K562 (cell line): ENCODE data around the gene C6orf89. TPM values are rescaled to one million over a fixed set of nuclear protein-coding genes. Genes with fewer than 3 reads are reported as not detected.

Source experiments
- ATAC-seq: fragments of 200-7000 bp; cut with Tn5 transposase; 3 replicates; pipeline ENCODE4 v1.9.1; 2020; ENCODE audit warnings: moderate library complexity
- BruUV-seq: library from RNA; stranded (reverse); fragments of 400-500 nt; replicated peaks from 2 replicates; lab custom pipeline; 2021; lab: Mats Ljungman, UMichigan
- CTCF ChIA-PET: fragments of 300-600 bp; formaldehyde crosslinking; extraction: SDS; loops from one replicate; lab custom pipeline; 2021; ENCODE audit warnings: low intra/inter-chr PET ratio; lab: Yijun Ruan, JAX
- POLR2A ChIA-PET: fragments of 300-600, 350-650 bp; sonication (Branson Sonifier 250); formaldehyde crosslinking; extraction: SDS; loops from one replicate; lab custom pipeline; 2021; ENCODE audit warnings: antibody characterized with exemption, inconsistent platforms; lab: Yijun Ruan, JAX
- DNase-seq, 4 experiments: peaks; one replicate each; pipeline versions ENCODE4 v3.0.0 to v3.0.0-alpha.2; 2011 to 2018; ENCODE audit warnings: low spot score in 3 of 4, mixed read lengths in 3 of 4; ENCODE audit errors: extremely low read depth in 1 of 4
- FAIRE-seq: peaks from 2 replicates; lab custom pipeline; 2011; peaks lifted over from hg19 to GRCh38; lab: Jason Lieb, UNC
- H2AFZ ChIP-seq: 2 replicates; pipeline ENCODE4 v1.6.0; 2011; ENCODE audit warnings: low read depth, low read length, control low read depth, inconsistent platforms
- H3K27ac ChIP-seq: fragments of 200-600 bp; 3 replicates; pipeline ENCODE4 v1.8.0; 2011; ENCODE audit warnings: low read depth, mild to moderate bottlenecking, control low read depth, inconsistent platforms, low read length, moderate library complexity, mixed read lengths; ENCODE audit errors: extremely low read depth
- H3K27me3 ChIP-seq, 2 experiments: fragments of 300-600 bp in 1 of 2; 2 replicates in 1 of 2; 3 replicates in 1 of 2; pipeline versions ENCODE4 v1.6.0 to v1.8.0; 2011; ENCODE audit warnings: inconsistent platforms in 2 of 2, low read length in 2 of 2, mild to moderate bottlenecking in 1 of 2, mixed read lengths in 1 of 2, moderate library complexity in 1 of 2; ENCODE audit not compliant: control insufficient read depth in 2 of 2, insufficient read depth in 2 of 2
- H3K36me3 ChIP-seq: fragments of 300-600 bp; 3 replicates; pipeline ENCODE4 v1.8.0; 2011; ENCODE audit warnings: mild to moderate bottlenecking, low read length, inconsistent platforms; ENCODE audit not compliant: control insufficient read depth, insufficient read depth
- H3K4me1 ChIP-seq, 2 experiments: fragments of 200-600 bp in 1 of 2; replicated peaks in 1 of 2; 2 replicates in 1 of 2; 3 replicates in 1 of 2; pipeline versions ENCODE4 v1.5.1 to v1.8.0; 2011; ENCODE audit warnings: inconsistent platforms in 2 of 2, low read length in 2 of 2, mild to moderate bottlenecking in 1 of 2, mixed read lengths in 1 of 2, moderate library complexity in 1 of 2; ENCODE audit not compliant: control insufficient read depth in 2 of 2, insufficient read depth in 2 of 2
- H3K4me2 ChIP-seq: 2 replicates; pipeline ENCODE4 v1.6.1; 2011; ENCODE audit warnings: low read length, control low read depth, inconsistent platforms, mixed read lengths; ENCODE audit not compliant: insufficient read depth
- H3K4me3 ChIP-seq: fragments of 200-600 bp; sonication (generic), shearing (Covaris generic); 2 replicates; pipeline ENCODE4 v1.5.1; 2016; ENCODE audit warnings: control low read depth, inconsistent platforms
- H3K79me2 ChIP-seq: fragments of 200-600 bp; 3 replicates; pipeline ENCODE4 v1.8.0; 2011; ENCODE audit warnings: low read length, inconsistent platforms; ENCODE audit not compliant: control insufficient read depth, insufficient read depth
- H3K9ac ChIP-seq, 2 experiments: 2 replicates each; pipeline versions ENCODE4 v1.6.0 to v1.6.1; 2011; ENCODE audit warnings: low read depth in 2 of 2, low read length in 2 of 2, control low read depth in 1 of 2, inconsistent platforms in 1 of 2, mild to moderate bottlenecking in 1 of 2, mixed read lengths in 1 of 2; ENCODE audit not compliant: insufficient read depth in 1 of 2
- H3K9me1 ChIP-seq: one replicate; pipeline ENCODE4 v1.6.0; 2011; ENCODE audit warnings: inconsistent platforms, mild to moderate bottlenecking, low read length, moderate library complexity; ENCODE audit not compliant: control insufficient read depth, insufficient read depth
- H3K9me3 ChIP-seq: replicated peaks from 2 replicates; pipeline ENCODE4 v1.5.1; 2011; ENCODE audit warnings: low read depth, low read length, inconsistent platforms; ENCODE audit not compliant: control insufficient read depth, insufficient read depth
- H4K20me1 ChIP-seq: replicated peaks from 2 replicates; pipeline ENCODE4 v1.6.1; 2011; ENCODE audit warnings: low read length, inconsistent platforms, mixed read lengths; ENCODE audit not compliant: control insufficient read depth, insufficient read depth
- BHLHE40 ChIP-seq: IDR thresholded peaks from 2 replicates; pipeline ENCODE4 v1.6.1; 2011; ENCODE audit warnings: low read length, improper control_type of control experiment
- CBFA2T2 ChIP-seq: fragments of 450-650 bp; conservative IDR thresholded peaks from 2 replicates; pipeline ENCODE4 v1.6.1; 2017; ENCODE audit warnings: mild to moderate bottlenecking
- FOXP4 ChIP-seq: sonication (generic); formaldehyde crosslinking; IDR thresholded peaks from 2 replicates; pipeline ENCODE4 v1.8.0; 2022; ENCODE audit warnings: mild to moderate bottlenecking, missing genetic modification reagents, borderline replicate concordance
- GATAD2A ChIP-seq: fragments of 450-650 bp; IDR thresholded peaks from 2 replicates; pipeline ENCODE4 v1.6.1; 2017
- HDAC1 ChIP-seq, 2 experiments: fragments of 450-650 bp; IDR thresholded peaks; 2 replicates each; pipeline ENCODE4 v1.6.1; 2016 to 2017; ENCODE audit warnings: inconsistent platforms in 1 of 2, mild to moderate bottlenecking in 1 of 2, moderate library complexity in 1 of 2
- MAX ChIP-seq: sonication (generic); formaldehyde crosslinking; IDR thresholded peaks from 2 replicates; pipeline ENCODE4 v1.9.0; 2022; ENCODE audit warnings: mild to moderate bottlenecking, missing genetic modification reagents
- NR4A1 ChIP-seq, 2 experiments: fragments of 250-450 bp in 1 of 2; fragments of 450-650 bp in 1 of 2; sonication (Bioruptor Pico) in 1 of 2; IDR thresholded peaks; 2 replicates each; pipeline versions ENCODE4 v1.4.0 to v1.6.1; 2016 to 2020; ENCODE audit warnings: mild to moderate bottlenecking in 2 of 2, missing compliant biosample characterization in 1 of 2, missing genetic modification characterization in 1 of 2, moderate library complexity in 1 of 2
- POLR2G ChIP-seq: fragments of 200-400 bp; formaldehyde crosslinking; IDR thresholded peaks from 2 replicates; pipeline ENCODE4 v1.6.1; 2017; ENCODE audit warnings: low read depth, mild to moderate bottlenecking, antibody characterized with exemption, low read length, moderate library complexity
- SIX5 ChIP-seq, 2 experiments: IDR thresholded peaks; 2 replicates each; pipeline ENCODE4 v1.6.1; 2011; ENCODE audit warnings: low read length in 2 of 2, borderline replicate concordance in 1 of 2, low read depth in 1 of 2, mild to moderate bottlenecking in 1 of 2, moderate library complexity in 1 of 2; ENCODE audit not compliant: insufficient read depth in 1 of 2
- SMARCA4 ChIP-seq: fragments of 450-650 bp; IDR thresholded peaks from 2 replicates; pipeline ENCODE4 v1.6.1; 2016
- TCF3 ChIP-seq: sonication (generic); formaldehyde crosslinking; IDR thresholded peaks from 2 replicates; pipeline ENCODE4 v1.4.0; 2020; ENCODE audit warnings: mild to moderate bottlenecking, missing genetic modification reagents
- TEAD1 ChIP-seq, 2 experiments: fragments of 450-650 bp in 1 of 2; sonication (generic) in 1 of 2; formaldehyde crosslinking; IDR thresholded peaks; 2 replicates each; pipeline versions ENCODE4 v1.4.0 to v1.8.0; 2020 to 2022; ENCODE audit warnings: mild to moderate bottlenecking in 2 of 2, missing genetic modification reagents in 1 of 2
- TSC22D4 ChIP-seq: fragments of 450-650 bp; IDR thresholded peaks from 2 replicates; pipeline ENCODE4 v1.6.1; 2016; ENCODE audit warnings: missing genetic modification characterization, missing biosample characterization, control low read depth
- U2AF1 ChIP-seq: fragments of 200-400 bp; formaldehyde crosslinking; optimal IDR thresholded peaks from 2 replicates; pipeline ENCODE3; 2017; ENCODE audit warnings: mild to moderate bottlenecking, low read depth, low read length, moderate library complexity
- ZBTB2 ChIP-seq: fragments of 450-650 bp; IDR thresholded peaks from 2 replicates; pipeline ENCODE4 v1.6.1; 2016; ENCODE audit warnings: antibody characterized with exemption
- ZC3H8 ChIP-seq: fragments of 450-650 bp; IDR thresholded peaks from 2 replicates; pipeline ENCODE4 v1.6.1; 2017
- ZNF384 ChIP-seq: IDR thresholded peaks from 2 replicates; pipeline ENCODE4 v1.6.1; 2012; ENCODE audit warnings: low read depth, low read length, improper control_type of control experiment
- ZZZ3 ChIP-seq: fragments of 450-650 bp; IDR thresholded peaks from 2 replicates; pipeline ENCODE4 v1.6.1; 2016; ENCODE audit warnings: antibody characterized with exemption, mild to moderate bottlenecking, moderate library complexity
- WGBS: fragments of 100-300 bp; shearing (Covaris generic); methylation state at CpG from one replicate; pipeline ENCODE4 v1.1.6; 2016; ENCODE audit warnings: low coverage, mixed read lengths; ENCODE audit not compliant: insufficient coverage; ENCODE audit errors: missing lambda C conversion rate; 5-methylcytosine and 5-hydroxymethylcytosine counted together
- in situ Hi-C: fragments of 300-500 bp; cut with MboI; formaldehyde crosslinking; loops from 4 replicates; pipeline ENCODE4 v1.15.0; 2018; ENCODE audit warnings: inconsistent platforms, mixed read lengths
- intact Hi-C: fragments of 100-400 bp; cut with micrococcal nuclease; formaldehyde crosslinking; loops from 2 replicates; pipeline ENCODE4 v1.14.2; 2022
- polyA plus RNA-seq, 8 experiments: library from polyadenylated mRNA; depleted of rRNA in 4 of 8; stranded (reverse) in 5 of 8; unstranded in 3 of 8; fragments of >200 nt; fragmentation: Nextera tagmentation in 2 of 8; fragmentation: Illumina TruSeq in 1 of 8; extraction: Ambion mirVana in 2 of 8; extraction: Trizol in 1 of 8; gene quantifications; 2 replicates each; pipeline versions ENCODE4 v1.2.1 to v1.2.3, GENCODE V29; 2011 to 2014; ENCODE audit warnings: inconsistent platforms in 1 of 8, missing spikeins in 1 of 8
- total RNA-seq, 7 experiments: library from RNA; depleted of rRNA in 6 of 7; stranded (reverse); fragments of >200 nt in 6 of 7; fragmentation: Illumina TruSeq in 2 of 7; extraction: Trizol in 2 of 7; gene quantifications; 2 replicates each; pipeline versions ENCODE4 v1.2.1 to v1.2.3, GENCODE V29; 2011 to 2021; ENCODE audit warnings: low replicate concordance in 1 of 7

C6orf89 gene
- total and polyA plus RNA-seq, 9 of the 15 experiments (the other 6 are each of a cell fraction or from before 2014, with no cell fraction given) = 35.2 to 111 (median 58.5) TPM

- TF ChIP-seq FOXP4 (CRISPR knock-in tag) (no peak), TCF3 (CRISPR knock-in tag) (0 out of 2 replicates have a peak, but pooled peaks have one; percentile 11), BHLHE40 (peak; percentile 78), ZZZ3 (no peak), CBFA2T2 (peak; percentile 61), MAX (CRISPR knock-in tag) (0 out of 2 replicates have a peak, but pooled peaks have one; percentile 13)
Measured at GRCh38 chr6:36844232-36845170, 41.3 kb upstream of the C6orf89 start (continued).

GRCh38 chr6:36845233-36845632 lies 40.5 kb upstream of the C6orf89 start:
- H3K9ac ChIP-seq = no peak overlapping the region
- no peak for DNase-seq
- no peaks in the 10 kb centered on the region for H3K9me3 ChIP-seq
- H2AFZ ChIP-seq = no peak overlapping the region
- H3K79me2 ChIP-seq = no peaks in the 10 kb centered on the region
- POLR2A ChIA-PET = interaction anchor here (0.6 to 2.0 kb wide), 3 partner anchors 9 to 64 kb away, joined by 3 to 12 read pairs (median 4); no protein-coding TSS in a partner anchor
- peaks cover 39 to 44% of the 10 kb centered on the region in 2 experiments for H3K4me1 ChIP-seq
- FAIRE-seq = no peak
- BruUV-seq = no TSS peak
- no peaks in the 10 kb centered on the region for H3K27me3 ChIP-seq
- H3K4me2 ChIP-seq = no peak overlapping the region
- WGBS = 43% methylated on average over 4 of the region's 4 CpGs
- CTCF ChIA-PET = no interaction called here
- no peak for ATAC-seq
- no peaks in the 10 kb centered on the region for H4K20me1 ChIP-seq
- H3K36me3 ChIP-seq = no peaks in the 10 kb centered on the region
- in situ Hi-C loops = no loop called here
- intact Hi-C loops = no loop called here
- peaks cover 3% of the 10 kb centered on the region for H3K9me1 ChIP-seq
- no peak overlapping the region for H3K27ac ChIP-seq
- H3K4me3 ChIP-seq = no peak overlapping the region
- TF ChIP-seq HDAC1 (IDR thresholded peaks at IDR 0.05) (no peak), TEAD1 (CRISPR knock-in tag; IDR thresholded peaks at IDR 0.05) (no peak), U2AF1 (no peak), ZNF384 (no peak), POLR2G (no peak), SIX5 (IDR thresholded peaks at IDR 0.05; ENCODE audit: borderline replicate concordance in 1 of 2, insufficient read depth in 1 of 2, low read depth in 1 of 2, low read length in 2 of 2) (no peak), TSC22D4 (tag) (no peak), ZBTB2 (no peak), SMARCA4 (no peak), ZC3H8 (no peak), GATAD2A (no peak), NR4A1 (CRISPR knock-in tag; IDR thresholded peaks at IDR 0.05) (no peak), NR4A1 (tag; IDR thresholded peaks at IDR 0.05) (no peak)
